HFF-Myc (cell line): ENCODE measurements around the gene HDAC11.

ENCODE experiments used
- DNase-seq: peaks from one replicate; pipeline ENCODE4 v3.0.0-alpha.2; 2011; ENCODE audit warnings: low read depth; ENCODE audit errors: extremely low read depth
- H3K4me3 ChIP-seq: replicated peaks from 2 replicates; pipeline ENCODE4 v1.5.1; 2011; ENCODE audit warnings: low read depth, mild to moderate bottlenecking, control low read depth, low read length
- TF ChIP-seq, protein P1 (sequence below): IDR thresholded peaks from 2 replicates; pipeline ENCODE4 v1.5.1; 2012; ENCODE audit warnings: mild to moderate bottlenecking, low read depth, low read length, control low read depth; ENCODE audit errors: missing control alignments

Gene HDAC11

DNA sequence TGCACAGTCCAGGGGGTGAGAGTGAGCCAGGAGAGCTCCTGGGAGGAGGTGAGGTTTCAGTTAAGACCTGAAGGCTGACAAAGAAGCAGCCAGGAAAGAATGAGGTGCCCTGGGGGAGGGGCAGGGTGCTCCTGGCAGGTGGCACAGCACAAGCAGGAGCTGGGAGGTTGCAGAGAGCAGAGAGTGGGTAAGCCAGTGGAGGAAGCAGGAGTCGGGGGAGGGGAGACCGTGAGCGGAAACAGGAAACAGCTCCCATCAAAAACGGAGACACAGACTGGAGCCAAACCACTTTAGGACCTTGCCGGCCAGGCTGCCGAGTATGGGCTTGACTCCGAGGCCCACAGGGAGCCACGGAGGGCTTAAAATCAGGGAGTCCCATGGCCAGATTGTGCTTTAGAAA, 56.7 kb downstream of the HDAC11 start:
- DNase-seq = no peak
- no peak overlapping the region for H3K4me3 ChIP-seq
- TF ChIP-seq, protein P1, sequence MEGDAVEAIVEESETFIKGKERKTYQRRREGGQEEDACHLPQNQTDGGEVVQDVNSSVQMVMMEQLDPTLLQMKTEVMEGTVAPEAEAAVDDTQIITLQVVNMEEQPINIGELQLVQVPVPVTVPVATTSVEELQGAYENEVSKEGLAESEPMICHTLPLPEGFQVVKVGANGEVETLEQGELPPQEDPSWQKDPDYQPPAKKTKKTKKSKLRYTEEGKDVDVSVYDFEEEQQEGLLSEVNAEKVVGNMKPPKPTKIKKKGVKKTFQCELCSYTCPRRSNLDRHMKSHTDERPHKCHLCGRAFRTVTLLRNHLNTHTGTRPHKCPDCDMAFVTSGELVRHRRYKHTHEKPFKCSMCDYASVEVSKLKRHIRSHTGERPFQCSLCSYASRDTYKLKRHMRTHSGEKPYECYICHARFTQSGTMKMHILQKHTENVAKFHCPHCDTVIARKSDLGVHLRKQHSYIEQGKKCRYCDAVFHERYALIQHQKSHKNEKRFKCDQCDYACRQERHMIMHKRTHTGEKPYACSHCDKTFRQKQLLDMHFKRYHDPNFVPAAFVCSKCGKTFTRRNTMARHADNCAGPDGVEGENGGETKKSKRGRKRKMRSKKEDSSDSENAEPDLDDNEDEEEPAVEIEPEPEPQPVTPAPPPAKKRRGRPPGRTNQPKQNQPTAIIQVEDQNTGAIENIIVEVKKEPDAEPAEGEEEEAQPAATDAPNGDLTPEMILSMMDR = no peak

- TF ChIP-seq, protein P1 = no peak
- DNase-seq = no peak
- H3K4me3 ChIP-seq = no peak overlapping the region
Measured at GRCh38 chr3:13537244-13537908, 57.3 kb downstream of the HDAC11 start.

DNA sequence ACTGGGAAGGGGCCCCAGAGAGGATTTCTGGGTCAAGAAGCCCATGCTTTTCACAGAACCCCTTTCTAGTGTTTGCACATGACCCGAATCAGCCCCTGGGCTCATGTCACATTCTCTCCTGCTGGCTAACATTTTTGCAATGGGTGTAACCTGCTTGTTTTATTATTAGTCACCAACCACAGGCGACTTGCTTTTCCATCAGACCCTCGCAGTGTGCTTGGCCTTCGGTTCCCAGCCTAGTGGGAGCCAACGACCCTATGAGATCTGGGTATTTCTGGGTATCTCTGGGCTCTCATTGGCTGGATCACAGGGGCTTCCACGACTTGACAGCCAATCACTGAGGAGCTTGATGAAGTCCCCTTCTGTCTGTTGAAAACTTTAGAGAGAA, 57.8 kb downstream of the HDAC11 start:
- TF ChIP-seq, protein P1 = no peak
- no peak overlapping the region for H3K4me3 ChIP-seq
- DNase-seq = peak; percentile 96

- H3K4me3 ChIP-seq = no peak overlapping the region
- TF ChIP-seq, protein P1 = no peak
- DNase-seq = no peak
Measured at GRCh38 chr3:13538520-13539291, 58.6 kb downstream of the HDAC11 start.

DNA sequence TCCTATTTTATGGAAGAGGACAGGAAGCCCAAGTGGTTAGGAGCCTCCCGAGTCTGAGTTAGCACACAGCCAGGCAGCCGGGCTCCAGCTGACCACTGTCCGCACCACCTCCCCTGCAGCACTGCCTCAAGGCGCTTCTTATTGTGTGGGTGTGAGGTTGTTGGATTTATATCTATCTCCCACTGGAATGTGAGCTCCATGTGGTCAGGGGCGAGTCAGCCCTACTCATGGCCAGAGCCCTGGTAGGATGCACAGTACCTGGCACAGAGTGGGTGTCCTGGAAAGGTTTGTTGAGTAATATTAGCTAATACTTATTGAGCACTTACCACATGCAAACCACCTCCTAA, 59.2 kb downstream of the HDAC11 start:
- H3K4me3 ChIP-seq = no peak overlapping the region
- DNase-seq = no peak
- TF ChIP-seq, protein P1 = no peak

DNA sequence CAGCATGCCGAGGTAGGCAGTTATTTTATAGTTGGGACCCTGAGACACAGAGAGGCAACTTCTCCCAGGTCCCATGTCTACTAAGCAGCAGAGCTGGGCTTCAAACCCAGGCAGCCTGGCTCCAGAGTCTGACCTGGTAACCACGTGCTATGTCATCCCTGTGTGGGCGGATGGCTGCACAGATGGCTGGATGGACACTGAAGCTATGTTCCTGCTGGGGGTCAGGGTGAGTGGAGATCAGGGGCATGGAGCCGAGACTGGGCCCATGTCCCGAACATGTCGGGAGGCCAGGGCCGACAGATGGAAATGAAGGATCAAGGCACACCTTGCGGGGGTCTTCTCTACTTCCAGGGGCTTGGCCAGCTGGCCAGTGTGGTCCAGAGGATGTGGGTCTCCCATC, 59.6 kb downstream of the HDAC11 start:
- no peak for DNase-seq
- no peak overlapping the region for H3K4me3 ChIP-seq
- TF ChIP-seq, protein P1 = no peak
